ENCODE data around the gene GDI2.
"Not testable (repeated sequence)": the region's sequence is repeated elsewhere in the genome, so short reads cannot be mapped to it uniquely, and the experiment has no call there.

The GDI2 gene

DNA sequence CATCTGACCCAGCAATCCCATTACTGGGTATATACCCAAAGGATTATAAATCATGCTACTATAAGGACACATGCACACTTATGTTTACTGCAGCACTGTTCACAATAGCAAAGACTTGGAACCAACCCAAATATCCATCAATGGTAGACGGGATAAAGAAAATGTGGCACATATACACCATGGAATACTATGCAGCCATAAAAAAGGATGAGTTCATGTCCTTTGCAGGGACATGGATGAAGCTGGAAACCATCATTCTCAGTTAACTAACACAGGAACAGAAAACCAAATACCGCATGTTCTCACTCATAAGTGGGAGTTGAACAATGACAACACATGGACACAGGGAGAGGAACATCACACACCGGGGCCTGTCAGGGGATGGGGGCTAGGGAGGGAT lies 35.5 kb downstream of the GDI2 start:
- DNase-seq, result not testable (repeated sequence)

DNA sequence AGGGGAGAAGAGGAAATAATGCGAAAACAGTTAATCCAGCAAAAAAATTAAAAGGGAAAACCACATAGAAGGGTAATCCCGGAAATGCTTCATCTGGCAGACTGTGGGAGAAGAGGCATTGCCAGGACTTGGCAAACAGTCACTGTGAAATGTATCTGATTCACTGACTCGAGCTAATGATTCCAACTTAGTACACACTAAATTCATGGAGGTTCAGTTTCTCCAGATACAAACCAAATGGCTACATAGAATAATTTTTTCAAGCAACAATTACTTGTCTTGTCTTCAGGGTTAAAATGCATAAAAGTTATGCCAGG lies 36.4 kb downstream of the GDI2 start:
- DNase-seq, result no peak

DNA sequence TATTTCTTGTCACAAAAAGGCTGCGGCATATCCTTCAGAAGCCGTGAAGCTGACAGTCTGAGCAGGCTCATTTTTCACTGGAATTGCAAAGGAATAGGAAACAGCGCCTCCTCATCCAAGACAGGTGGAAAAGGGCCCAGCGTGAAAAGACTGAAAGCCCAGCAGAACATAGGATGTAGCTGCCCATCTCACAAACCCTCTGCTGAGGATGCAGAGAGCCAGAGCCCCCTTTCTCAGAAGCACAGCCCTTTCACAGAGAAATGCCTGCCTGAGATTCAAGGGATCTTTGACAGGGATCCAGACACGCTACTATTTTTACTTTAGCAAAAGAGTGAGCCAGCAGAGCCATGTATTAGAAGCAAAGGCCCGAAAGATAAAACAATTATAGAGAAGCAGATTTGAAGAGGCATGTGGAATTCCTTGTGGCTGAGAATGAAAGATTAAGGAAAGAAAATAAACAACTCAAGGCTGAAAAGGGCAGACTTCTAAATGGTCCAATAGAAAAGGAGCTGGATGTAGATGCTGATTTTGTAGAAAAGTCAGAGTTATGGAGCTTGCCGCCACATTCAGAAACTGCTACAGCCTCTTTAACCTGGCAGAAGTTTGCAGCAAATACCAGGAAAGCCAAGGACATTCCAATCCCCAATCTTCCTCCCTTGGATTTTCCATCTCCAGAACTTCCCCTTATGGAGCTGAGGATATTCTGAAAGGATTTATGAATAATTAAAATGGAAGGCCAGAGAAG lies 36.9 kb downstream of the GDI2 start:
- DNase-seq, result no peak

DNA sequence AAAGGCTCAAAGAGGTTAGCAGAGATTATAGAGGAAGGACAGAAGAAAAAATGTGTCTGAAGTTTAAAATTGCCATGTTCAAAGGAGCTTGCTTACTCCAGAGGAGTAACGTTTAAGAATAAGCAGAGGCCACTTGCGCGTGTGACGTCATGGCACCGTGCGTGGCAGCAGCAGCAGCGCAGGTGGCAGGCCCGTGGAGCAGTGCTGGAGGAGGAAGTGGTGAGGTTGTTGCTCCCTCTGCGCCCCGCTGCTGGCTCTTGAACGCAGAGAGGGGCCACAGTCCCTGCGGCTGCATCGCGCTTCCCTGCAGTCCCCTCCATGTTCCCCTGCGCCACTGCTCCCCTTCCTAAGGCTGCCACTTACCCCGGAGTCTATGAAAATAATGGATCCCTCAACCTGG lies 37.5 kb downstream of the GDI2 start:
- DNase-seq, result peak; percentile 61

DNA sequence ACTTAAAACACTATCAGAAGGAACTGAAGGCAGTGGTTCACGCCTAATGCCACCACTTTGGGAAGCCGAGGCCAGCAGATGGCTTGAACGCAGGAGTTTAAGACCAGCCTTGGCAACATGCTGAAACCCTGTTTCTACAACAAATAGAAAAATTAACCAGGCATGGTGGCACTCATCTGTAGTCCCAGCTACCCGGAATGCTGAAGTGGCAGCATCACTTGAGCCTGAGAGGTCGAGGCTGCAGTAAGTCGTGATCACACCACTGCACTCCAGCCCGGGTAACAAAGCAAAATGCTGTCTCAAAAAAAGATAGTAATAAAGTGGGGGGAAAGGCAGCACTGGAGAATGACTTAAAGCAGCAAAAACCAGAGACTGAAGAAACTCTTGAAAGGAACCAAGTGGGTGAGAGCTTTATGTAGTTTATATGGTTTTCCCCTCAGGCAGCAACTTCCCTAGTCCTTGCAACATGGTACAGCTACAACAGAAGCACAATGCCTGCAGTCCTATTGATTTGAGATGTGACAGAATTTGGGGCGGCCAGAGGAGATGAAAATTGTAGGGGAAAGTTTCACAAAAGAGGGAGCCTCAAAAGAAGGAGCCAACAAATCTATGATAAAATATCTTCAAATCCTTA lies 38.1 kb downstream of the GDI2 start:
- DNase-seq, result no peak

DNA sequence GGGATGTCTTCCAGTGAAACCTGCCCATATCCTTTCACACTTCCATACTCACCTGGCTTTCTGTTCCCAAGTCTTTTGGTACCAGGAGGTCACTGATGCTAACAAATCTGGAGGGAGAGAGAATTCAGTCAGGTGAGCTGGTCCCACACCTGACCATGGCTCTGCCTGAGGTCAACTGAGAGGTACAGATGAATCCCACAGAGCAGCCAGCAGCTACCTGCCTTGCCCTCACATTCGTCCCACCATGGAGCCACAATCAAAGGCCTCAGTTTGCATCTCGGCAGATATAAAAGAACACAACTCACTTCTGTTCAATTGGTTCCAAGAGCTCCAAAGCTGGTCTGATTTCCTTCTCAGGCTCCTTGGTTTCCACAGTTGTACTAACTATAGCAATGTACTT lies 47.0 kb downstream of the GDI2 start:
- DNase-seq, result no peak

DNA sequence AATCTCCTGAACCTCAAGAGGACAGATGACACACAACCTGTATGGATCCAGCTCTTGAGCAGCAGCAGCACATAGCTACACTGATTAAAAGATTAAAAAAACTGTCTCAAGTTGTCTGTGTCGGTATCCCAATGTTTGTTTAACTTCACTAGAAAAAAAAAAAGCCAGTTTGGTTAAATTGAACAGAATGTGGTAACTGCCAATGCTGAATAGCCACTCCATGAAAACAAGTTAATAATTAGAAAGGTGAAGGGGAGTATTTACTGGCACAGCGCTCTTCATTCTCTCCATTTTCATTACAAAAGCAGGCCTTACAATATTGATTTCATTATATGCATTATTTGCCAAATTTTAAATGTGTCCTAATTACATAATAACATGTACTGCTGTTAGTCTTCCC lies 47.6 kb downstream of the GDI2 start:
- no peak for DNase-seq

- DNase-seq, result no peak
Observed at GRCh38 chr10:5764422-5765297, 48.6 kb downstream of the GDI2 start.

- no peak for DNase-seq
Observed at GRCh38 chr10:5762531-5762930, 50.7 kb downstream of the GDI2 start.

DNA sequence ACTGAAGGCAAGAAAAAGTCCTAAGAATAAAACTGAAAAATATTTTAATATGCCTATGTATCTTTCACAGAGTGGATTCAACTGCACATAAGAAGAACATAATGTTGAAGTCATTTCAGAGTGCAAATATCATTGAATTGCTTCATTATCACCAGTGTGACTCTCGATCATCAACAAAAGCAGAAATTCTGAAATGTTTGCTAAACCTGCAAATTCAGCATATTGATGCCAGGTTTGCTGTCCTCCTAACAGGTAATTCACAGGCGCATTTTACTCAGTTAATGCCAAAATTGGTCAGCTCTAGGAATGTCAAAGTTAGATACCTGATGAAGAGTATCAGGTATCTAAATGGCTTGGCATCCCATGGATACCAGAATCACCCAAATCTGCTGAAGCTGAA lies 52.0 kb downstream of the GDI2 start:
- DNase-seq, result no peak

- no peak for DNase-seq
Observed at GRCh38 chr10:5760515-5760914, 52.7 kb downstream of the GDI2 start.

GRCh38 chr10:5758927-5759326 lies 54.3 kb downstream of the GDI2 start:
- DNase-seq, result no peak

- no peak for DNase-seq
Observed at GRCh38 chr10:5757766-5758517, 55.3 kb downstream of the GDI2 start.

DNA sequence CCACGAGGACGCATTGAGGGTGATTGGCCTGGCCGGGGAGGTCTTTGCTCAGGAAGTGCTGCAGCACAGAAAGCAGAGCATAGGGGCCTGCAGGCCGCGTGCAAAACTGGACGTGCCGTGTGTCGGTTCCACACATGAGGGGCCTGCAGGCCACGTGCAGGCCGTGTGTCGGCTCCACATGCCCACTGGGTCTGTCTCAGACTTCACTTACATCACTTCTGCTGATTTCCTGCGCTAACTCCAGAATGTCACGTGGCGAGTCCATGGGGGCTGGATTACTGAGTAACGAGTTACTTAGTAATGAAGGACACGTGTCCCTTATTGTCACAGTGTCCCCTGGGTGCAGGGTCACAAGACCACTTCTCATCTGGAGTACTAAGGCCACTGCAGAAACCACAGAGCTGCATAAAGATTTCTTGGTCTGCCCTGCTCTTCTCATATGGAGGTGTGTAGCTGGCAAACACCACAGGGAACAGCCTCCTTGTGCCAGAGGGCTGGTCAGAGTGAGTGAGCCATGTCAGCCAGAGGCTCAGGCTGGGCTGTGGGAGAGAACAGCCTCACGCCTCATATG lies 60.8 kb downstream of the GDI2 start:
- DNase-seq, result no peak

DNA sequence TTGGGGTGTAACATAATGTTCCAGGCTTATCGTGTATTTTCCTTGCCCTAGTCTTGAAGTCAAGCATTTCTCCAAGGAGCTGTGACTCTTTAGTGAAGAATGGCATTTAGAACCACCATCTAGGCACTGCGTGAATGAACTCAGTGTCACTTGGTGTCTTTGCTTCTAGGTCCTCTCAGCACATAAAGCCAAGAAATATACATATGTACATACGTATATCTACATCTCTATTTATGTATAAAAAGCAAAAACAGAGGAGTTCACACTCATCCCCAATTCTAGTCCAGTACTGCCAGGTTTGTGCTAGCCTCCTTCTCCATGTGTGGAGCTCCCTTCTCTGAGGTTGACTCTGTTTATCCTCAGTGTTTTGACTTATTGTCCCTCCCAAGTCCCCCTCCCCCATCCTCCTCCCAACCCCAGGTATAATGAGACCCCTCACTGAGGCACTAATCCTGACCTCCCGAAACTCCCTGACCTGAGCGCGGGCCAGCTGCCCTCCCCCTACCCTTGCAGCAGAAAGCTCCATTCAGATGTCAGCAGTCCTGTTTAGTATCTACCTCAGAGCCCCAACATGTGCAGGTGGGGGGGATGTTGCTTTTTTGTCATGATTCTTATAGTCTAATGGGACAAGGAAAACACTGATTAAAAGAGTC lies 61.5 kb downstream of the GDI2 start:
- no peak for DNase-seq

DNA sequence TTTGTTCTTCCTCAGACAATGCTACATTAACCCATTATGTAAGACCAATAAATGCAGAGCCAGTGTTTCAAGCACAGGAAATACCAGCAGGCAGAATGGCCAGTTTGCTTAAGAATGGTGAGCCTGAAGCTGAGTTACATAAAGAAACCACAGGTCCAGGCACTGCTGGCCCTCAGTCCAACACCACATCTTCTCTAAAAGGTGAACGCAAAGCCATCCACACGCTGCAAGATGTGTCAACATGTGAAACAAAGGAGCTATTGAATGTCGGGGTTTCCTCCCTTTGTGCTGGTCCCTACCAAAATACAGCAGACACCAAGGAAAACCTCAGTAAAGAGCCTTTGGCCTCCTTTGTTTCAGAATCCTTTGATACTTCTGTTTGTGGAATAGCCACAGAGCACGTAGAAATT lies 64.8 kb downstream of the GDI2 start:
- DNase-seq, result no peak

GRCh38 chr10:5746197-5746596 lies 67.0 kb downstream of the GDI2 start:
- DNase-seq, result no peak

- no peak for DNase-seq
Observed at GRCh38 chr10:5744849-5745248, 68.4 kb downstream of the GDI2 start.

- DNase-seq, result no peak
Observed at GRCh38 chr10:5743736-5744135, 69.5 kb downstream of the GDI2 start.

DNA sequence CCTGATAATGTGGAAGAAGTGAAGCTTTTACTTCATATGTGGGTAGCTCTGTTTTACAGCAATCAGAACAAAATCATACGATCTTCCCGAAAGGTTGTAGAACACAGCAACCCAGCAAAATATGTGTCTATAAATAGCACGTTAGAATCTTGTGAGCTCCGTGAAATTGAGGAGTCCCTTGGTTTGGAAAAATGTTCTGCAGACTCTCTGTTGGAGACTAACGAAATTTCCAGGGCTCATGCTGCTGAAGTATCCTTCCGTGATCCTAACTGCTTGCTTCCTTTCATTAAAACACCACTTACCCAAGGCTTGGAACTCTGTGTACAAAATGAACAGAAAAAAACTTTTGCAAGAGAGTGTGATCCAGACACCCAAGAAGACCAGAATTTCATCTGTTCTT lies 71.1 kb downstream of the GDI2 start:
- DNase-seq, result no peak

DNA sequence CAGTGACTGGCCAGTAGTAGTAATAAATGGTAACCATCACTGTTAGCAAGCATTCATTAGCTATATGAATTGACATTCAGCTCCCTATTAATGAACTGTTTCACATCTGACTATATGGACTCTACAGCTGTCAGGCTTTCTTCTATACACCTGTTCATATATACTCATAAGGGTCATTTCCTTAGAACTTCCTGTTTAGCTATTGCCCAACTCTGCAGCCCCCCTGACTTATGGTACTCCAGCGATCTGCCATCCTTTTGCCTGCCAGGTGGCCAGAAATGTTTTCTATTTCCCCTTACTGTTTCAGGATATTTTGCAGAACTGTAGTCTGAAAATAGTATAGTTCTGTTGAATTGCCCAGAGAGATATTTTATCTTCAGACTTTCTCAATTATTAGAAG lies 72.0 kb downstream of the GDI2 start:
- no peak for DNase-seq

- DNase-seq, result no peak
Observed at GRCh38 chr10:5738427-5738826, 74.8 kb downstream of the GDI2 start.
